SKM-1 treated with dmso at 0.1 percent for 144 hours (cell line): ENCODE measurements around the gene MCF2L2.
A peak's percentile ranks its signal among the peaks of the same experiment; 100 is the strongest.
"Not testable (repeated sequence)": the region's sequence is repeated elsewhere in the genome, so short reads cannot be mapped to it uniquely, and the experiment has no call there.

ENCODE experiments used
- DNase-seq: peaks from one replicate; lab custom pipeline; 2025; ENCODE audit not compliant: unreplicated experiment; lab: John Stamatoyannopoulos, UW

The MCF2L2 gene

GRCh38 chr3:183372911-183373310, 55.5 kb downstream of the MCF2L2 start:
- no peak for DNase-seq

- not testable (repeated sequence) for DNase-seq
These were observed 56.8 kb downstream of the MCF2L2 start for GRCh38 chr3:183371600-183371968.

GRCh38 chr3:183370391-183370790, 58.0 kb downstream of the MCF2L2 start:
- no peak for DNase-seq

GRCh38 chr3:183369627-183370026, 58.8 kb downstream of the MCF2L2 start:
- DNase-seq = no peak

- peak; percentile 98 for DNase-seq
These were observed 59.3 kb downstream of the MCF2L2 start for GRCh38 chr3:183369117-183369516.

GRCh38 chr3:183360971-183361624, 67.3 kb downstream of the MCF2L2 start:
- DNase-seq = no peak

GRCh38 chr3:183359036-183359435, 69.4 kb downstream of the MCF2L2 start:
- DNase-seq = no peak

- DNase-seq = no peak
These were observed 70.8 kb downstream of the MCF2L2 start for GRCh38 chr3:183357564-183358079.

- no peak for DNase-seq
These were observed 71.5 kb downstream of the MCF2L2 start for GRCh38 chr3:183356920-183357319.

- DNase-seq = no peak
These were observed 73.5 kb downstream of the MCF2L2 start for GRCh38 chr3:183354874-183355273.

- no peak for DNase-seq
These were observed 74.0 kb downstream of the MCF2L2 start for GRCh38 chr3:183354325-183354831.

GRCh38 chr3:183353421-183353820, 75.0 kb downstream of the MCF2L2 start:
- no peak for DNase-seq

GRCh38 chr3:183350164-183350563, 78.3 kb downstream of the MCF2L2 start:
- DNase-seq = no peak

- no peak for DNase-seq
These were observed 78.8 kb downstream of the MCF2L2 start for GRCh38 chr3:183349421-183350157.

GRCh38 chr3:183342824-183343223, 85.6 kb downstream of the MCF2L2 start:
- DNase-seq = no peak

- no peak for DNase-seq
These were observed 86.7 kb downstream of the MCF2L2 start for GRCh38 chr3:183341545-183342288.

- no peak for DNase-seq
These were observed 88.2 kb downstream of the MCF2L2 start for GRCh38 chr3:183340222-183340621.

GRCh38 chr3:183339461-183340086, 88.8 kb downstream of the MCF2L2 start:
- DNase-seq = no peak

- no peak for DNase-seq
These were observed 89.9 kb downstream of the MCF2L2 start for GRCh38 chr3:183338520-183338919.

- no peak for DNase-seq
These were observed 95.9 kb downstream of the MCF2L2 start for GRCh38 chr3:183332487-183332886.

GRCh38 chr3:183331498-183331897, 96.9 kb downstream of the MCF2L2 start:
- DNase-seq = no peak
